Stimulated activated CD4-positive, alpha-beta T cell treated with anti-CD3 and anti-CD28 coated beads, TNF-alpha, amount 100 ng/mL, for 4 hours (primary cell): ENCODE data around the gene KRTAP4-12.
"Not testable (repeated sequence)": the region's sequence is repeated elsewhere in the genome, so short reads cannot be mapped to it uniquely, and the experiment has no call there.

ENCODE experiments used
- DNase-seq, 3 experiments: peaks; one replicate each; pipeline ENCODE4 v3.0.0-alpha.2; 2020; ENCODE audit warnings: low read depth in 3 of 3

KRTAP4-12 gene

DNA sequence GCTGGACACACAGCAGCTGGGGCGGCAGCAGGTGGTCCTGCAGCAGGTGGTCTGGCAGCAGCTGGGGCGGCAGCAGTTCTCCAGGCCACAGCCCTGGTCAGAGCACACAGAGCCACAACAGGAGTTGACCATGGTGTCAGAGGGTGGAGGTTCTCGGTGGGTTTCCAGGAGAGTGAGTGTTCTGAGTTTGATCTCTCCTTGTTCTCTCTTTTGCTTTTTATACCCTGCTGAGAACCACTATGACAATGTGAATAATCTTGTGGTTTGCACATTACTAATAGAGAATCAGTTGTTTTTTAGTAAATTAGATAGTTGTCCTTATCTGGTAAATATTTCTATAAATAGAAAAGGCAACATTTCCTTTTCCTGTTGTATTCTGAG lies at the start of gene KRTAP4-12:
KRTAP4-12 (minus strand) TSS at position 192 of the 381 bp plus-strand sequence; CDS start at position 132, 60 bp downstream.
- DNase-seq, result not testable (repeated sequence)

DNA sequence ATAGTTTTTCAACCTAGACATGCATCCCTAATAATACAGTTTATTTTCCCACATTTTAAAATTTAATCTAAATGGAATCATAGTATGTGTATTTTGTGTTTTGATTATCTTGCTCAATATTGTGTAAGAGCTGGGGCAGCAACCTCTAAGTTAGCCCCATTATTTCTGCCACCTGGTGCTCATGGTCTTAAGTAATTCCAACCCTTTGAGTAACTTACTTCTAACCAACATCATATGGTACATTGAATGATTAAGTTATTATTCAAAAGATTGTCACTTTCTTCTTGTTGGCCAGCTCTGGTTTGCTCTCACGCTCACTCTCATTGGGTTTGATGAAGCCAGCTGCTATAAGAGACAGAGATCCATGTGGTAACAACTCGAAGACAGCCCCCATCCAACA lies 47.9 kb upstream of the KRTAP4-12 start:
- no peak for DNase-seq

DNA sequence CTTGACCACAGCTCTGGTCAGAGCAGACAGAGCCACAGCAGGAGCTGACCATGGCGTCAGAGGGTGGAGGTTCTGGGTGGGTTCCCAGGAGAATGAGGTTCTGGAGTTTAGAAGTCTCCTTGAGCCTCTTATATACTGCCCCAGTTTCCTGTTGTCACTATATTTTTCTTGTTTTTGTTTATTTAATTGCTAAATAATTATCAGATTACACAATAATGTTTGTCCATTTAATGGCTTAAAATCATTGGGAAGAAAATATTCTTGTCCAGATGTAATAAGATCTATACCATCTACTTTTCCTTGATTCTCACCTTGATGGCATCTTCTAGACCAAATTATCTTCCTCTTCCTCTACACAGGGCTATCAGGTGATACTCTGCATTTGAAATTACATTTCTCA lies 44.1 kb upstream of the KRTAP4-12 start, which contains the start of gene KRTAP4-3:
KRTAP4-3 (minus strand) TSS at position 101 of the 400 bp plus-strand sequence; CDS start at position 52, 49 bp downstream.
- DNase-seq, result no peak

DNA sequence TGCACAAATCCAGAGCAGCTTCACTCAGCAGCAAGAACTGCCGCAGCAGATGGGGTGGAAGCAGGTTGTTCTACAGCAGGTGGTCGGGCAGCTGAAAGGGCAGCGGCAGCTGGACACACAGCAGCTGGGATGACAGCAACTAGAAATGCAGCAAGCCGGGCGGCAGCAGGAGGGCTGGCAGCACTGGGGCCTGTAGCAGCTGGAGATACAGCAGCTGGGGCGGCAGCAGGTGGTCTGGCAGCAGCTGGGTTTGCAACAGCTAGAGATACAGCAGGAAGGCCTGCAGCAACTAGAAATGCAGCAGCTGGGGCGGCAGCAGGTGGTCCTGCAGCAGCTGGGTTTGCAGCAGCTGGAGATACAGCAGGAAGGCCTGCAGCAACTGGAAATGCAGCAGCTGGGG lies 43.6 kb upstream of the KRTAP4-12 start:
- no peak for DNase-seq

DNA sequence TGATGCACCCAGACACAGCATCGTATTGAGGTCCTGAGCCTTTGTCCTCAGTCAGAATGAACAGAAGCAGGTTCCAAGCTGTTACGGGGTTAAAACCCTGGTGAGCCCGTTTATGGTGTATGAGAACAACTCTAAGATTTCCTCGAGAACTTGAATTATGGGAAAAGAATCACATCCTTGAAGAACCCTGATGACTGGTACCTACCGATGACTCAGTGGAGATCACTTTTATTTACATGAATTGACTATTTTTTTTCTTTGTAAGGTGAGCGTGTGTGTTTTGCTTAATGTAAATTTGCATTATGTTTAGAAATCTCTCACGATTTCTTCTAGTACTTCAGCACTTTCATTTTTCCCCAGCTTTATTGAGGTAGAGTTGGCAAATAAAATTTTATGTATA lies 39.8 kb upstream of the KRTAP4-12 start:
- no peak for DNase-seq

DNA sequence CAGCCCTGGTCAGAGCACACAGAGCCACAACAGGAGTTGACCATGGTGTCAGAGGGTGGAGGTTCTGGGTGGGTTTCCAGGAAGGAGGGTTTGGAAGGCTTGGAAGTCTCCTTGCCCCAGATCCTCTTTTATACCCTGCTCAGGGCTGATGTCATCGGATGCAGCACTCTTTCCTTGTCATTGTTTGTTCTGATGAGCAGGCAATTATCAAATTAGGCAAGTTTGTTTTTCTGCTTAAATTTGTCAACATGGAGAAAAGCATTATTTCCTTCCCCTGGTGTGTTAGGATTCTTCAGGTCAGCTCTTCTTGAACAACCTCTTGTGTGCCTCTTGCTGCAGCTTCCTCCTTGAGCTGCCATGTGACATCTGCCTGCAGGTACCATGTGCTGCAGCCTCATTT lies 36.7 kb upstream of the KRTAP4-12 start, which contains the start of gene KRTAP4-4:
KRTAP4-4 (minus strand) TSS at position 101 of the 400 bp plus-strand sequence; CDS start at position 44, 57 bp downstream.
- no peak for DNase-seq

DNA sequence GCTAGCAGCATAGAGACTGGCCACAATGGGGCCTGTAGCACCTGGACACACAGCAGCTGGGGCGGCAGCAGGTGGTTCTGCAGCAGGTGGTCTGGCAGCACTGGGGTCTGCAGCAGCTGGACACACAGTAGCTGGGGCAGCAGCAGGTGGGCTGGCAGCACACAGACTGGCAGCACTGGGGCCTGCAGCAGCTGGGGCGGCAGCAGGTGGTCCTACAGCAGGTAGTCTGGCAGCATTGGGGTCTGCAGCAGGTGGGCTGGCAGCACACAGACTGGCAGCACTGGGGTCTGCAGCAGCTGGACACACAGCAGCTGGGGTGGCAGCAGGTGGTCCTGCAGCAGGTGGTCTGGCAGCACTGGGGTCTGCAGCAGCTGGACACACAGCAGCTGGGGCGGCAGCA lies 36.2 kb upstream of the KRTAP4-12 start:
- DNase-seq, result not testable (repeated sequence)

DNA sequence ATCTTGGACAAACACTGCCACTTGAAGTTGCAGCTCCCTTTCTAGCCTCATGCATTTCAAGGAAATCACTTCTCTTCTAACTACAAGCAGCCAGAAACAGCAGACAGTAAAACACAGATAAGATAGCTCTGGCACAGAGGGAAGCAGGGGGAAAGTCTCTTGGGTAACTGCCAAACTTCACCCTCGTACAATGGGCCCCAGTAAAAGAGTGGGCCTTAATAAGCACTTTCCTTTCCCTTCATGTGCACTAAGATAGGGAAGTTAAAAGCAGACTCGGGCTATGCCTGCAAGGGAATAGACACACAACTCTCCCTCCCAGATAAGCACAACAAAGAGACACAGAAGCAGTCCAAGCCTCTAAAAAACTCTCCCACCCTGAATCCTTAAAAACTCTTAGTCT lies 29.9 kb upstream of the KRTAP4-12 start:
- no peak for DNase-seq

DNA sequence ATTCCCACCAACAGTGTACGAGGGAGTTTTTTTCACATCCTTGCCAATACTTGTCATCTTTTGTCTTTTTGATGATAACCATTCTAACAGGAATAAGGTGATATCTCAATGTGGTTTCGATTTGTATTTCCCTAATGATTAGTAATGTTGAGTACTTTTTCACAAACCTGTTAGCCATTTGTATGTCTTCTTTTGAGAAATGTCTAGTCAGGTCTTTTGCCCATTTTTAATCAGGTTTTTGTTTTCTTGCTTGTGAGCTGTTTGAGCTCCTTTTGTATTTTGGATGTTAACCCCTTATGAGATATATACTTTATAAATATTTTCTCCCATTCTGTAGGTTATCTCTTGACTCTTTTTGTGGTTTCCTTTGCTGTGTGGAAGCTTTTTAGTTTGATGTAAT lies 27.5 kb upstream of the KRTAP4-12 start:
- DNase-seq, result no peak

DNA sequence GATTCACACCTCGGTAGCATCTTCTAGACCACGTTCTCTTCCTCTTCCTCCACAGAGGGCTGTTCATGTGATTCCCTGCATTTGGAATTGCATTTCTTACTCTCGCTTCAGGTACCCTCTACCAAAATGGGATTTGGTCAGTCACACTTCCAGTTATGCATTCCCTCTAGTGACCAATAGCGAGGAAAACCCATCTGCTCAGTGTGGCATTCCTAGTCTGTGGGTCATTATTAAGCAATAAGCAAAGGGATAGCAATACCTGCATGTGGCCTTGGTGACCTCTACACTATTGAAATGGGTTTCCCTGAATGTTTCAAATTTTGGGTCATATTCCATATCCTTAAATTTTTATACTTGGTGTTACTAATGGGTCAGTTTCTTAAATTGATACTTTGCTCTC lies 26.0 kb upstream of the KRTAP4-12 start:
- no peak for DNase-seq

DNA sequence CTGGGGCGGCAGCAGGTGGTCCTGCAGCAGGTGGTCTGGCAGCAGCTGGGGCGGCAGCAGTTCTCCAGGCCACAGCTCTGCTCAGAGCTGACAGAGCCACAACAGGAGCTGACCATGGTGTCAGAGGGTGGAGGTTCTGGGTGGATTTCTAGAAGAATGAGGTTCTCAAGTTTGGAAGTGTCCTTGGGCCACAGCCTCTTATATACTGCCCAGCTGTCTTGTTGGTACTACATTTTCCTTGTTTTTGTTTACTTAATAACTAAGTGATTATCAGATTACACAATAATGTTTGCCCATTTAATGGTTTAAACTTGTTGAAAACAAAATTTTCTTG lies 25.6 kb upstream of the KRTAP4-12 start, which contains the start of gene KRTAP4-5:
KRTAP4-5 (minus strand) TSS at position 174 of the 334 bp plus-strand sequence; CDS start at position 116, 58 bp downstream.
- no peak for DNase-seq

DNA sequence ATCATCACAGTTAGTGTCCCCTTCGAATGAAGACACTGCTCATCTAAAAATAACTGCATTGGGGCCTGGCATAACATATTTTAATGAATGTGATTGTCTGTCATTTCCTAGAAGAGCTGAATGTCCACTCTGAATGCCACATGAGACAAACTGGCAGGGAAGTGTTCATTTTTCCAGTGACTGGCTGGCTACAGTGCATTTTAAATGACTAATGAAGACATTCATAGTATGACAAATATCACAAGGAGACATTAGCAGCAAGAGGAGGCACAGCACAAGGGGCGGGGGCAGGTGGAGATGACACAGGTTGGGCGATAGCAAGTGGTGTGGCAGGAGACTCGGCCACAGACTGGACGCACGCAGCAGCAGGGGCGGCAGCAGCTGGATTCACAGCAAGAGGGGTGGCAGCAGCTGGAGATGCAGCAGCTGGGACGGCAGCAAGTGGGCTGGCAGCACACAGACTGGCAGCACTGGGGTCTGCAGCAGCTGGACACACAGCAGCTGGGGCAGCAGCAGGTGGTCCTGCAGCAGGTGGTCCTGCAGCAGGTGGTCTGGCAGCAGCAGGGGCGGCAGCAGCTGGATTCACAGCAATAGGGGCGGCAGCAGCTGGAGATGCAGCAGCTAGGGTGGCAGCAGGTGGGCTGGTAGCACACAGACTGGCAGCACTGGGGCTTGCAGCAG lies 25.1 kb upstream of the KRTAP4-12 start:
- DNase-seq, result not testable (repeated sequence)

DNA sequence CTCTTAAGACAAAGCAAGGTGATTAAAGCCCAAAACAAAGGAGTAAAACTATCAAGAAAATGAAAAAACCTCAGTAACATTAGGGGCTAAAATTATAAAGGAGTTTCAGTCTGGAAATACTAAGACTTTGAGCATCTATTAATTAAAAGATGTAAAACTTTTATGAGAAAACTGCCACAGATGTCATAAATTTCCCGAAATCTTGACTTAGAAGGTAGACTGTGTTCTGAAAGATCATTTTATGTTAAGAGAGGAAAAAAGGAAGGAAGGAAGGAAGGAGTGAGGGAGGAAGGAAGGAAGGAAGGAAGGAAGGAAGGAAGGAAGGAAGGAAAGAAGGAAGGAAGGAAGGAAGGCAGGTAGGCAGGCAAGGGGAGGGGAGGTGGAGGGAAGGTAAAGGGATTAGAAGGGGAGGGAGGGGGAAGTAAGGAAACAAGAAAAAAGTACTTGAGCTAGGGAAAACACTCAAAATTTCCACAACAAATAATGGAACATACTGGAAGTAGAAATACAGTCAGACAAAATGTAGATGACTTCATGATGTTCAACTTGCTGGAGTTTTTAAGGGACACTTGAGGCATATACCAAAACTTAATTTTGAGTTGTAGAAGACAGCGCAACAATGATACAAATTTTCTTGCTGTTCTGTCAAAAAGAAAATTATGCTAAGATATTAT lies 23.7 kb upstream of the KRTAP4-12 start:
- no peak for DNase-seq

DNA sequence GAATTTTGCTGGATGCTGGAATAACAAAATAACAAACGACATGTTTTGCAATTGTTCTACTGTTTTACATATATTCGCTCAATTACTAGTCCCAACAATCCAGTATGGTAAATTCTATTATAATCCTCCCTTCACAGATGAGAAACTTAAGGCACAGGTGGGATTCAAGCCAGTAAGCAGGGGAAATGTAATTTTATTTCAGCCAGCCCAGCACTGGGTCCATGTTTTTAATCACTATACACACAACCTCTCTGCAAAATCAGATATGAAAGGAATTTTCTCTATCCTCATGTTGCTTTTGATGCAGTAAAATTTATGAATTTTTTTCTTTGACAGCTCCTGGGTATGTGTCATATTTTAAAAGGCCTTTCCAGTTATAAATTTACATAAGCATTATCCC lies 21.3 kb upstream of the KRTAP4-12 start:
- DNase-seq, result no peak

DNA sequence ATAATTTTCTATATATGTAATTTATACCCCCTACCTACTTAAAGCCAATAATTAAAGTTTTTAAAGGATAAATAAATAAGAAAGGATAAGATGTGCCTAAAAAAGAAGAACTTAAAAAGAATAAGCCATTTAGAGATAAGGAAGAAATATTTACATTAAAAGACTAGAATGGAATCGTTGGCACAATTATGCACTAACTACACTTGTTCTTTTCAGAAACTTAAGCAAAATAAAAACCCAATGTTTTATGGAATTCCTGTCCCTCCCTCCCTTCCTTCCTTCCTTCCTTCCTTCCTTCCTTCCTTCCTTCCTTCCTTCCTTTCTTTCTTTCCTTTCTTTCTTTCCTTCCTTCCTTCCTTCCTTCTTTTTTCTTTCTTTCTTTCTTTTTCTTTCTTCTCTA lies 20.9 kb upstream of the KRTAP4-12 start:
- DNase-seq, result no peak

DNA sequence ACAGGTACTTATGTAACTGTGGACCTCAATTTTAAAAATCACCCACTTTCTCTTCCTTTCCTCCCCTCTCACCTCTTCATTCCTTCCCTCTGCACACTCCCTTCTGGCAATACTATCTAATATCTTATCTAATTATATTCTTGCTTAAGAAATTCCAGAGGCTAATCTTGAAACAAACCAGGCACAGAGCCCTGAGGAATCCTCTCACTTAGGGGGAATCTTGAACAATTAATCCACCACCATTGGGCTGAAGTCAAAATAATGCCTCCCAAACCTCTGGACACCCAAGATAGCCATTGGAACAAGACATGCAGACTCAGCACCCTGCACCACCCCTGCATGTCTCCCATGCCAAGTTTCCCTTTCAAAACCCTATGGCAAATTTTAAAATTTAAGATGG lies 17.4 kb upstream of the KRTAP4-12 start:
- no peak for DNase-seq

DNA sequence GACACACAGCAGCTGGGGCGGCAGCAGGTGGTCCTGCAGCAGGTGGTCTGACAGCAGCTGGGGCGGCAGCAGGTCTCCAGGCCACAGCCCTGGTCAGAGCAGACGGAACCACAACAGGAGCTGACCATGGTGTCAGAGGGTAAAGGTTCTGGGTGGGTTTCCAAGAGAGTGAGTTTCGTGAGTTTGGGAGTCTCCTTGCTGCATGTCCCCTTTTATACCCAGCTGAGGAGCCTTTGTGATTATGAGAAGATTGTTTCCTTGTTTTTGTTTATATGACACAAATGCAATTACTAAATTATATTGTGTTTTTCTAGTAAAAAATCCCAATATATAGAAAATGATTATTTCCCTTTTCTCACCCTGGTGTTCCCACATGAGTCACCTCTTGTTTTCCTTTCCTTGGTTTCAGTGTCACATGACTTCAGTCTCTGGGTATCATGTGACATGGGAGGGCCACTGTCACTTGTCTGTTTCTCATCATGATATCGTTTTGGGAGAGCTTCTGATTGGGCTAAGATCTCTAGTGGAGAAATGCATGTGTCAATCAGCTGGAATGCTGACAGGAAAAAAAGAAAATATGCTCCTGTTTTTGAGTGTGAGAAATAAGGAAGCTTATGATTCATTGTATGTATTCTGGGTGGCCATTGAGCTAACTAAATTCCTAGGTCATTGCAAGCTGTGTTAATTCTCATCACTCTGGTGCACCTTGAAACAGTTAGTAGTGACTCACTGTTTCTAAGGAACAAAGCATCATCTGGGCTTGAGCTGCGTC lies 16.6 kb upstream of the KRTAP4-12 start, which contains the start of gene KRTAP4-6:
KRTAP4-6 (minus strand) TSS at position 185 of the 772 bp plus-strand sequence; CDS start at position 128, 57 bp downstream.
- DNase-seq, result no peak

DNA sequence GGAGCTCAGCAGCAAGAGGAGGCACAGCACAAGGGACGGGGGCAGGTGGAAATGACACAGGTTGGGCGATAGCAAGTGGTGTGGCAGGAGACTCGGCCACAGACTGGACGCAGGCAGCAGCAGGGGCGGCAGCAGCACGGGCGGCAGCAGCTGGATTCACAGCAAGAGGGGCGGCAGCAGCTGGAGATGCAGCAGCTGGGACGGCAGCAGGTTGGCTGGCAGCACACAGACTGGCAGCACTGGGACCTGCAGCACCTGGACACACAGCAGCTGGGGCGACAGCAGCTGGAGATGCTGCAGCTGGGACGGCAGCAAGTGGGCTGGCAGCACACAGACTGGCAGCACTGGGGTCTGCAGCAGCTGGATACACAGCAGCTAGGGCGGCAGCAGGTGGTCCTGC lies 15.9 kb upstream of the KRTAP4-12 start:
- not testable (repeated sequence) for DNase-seq

DNA sequence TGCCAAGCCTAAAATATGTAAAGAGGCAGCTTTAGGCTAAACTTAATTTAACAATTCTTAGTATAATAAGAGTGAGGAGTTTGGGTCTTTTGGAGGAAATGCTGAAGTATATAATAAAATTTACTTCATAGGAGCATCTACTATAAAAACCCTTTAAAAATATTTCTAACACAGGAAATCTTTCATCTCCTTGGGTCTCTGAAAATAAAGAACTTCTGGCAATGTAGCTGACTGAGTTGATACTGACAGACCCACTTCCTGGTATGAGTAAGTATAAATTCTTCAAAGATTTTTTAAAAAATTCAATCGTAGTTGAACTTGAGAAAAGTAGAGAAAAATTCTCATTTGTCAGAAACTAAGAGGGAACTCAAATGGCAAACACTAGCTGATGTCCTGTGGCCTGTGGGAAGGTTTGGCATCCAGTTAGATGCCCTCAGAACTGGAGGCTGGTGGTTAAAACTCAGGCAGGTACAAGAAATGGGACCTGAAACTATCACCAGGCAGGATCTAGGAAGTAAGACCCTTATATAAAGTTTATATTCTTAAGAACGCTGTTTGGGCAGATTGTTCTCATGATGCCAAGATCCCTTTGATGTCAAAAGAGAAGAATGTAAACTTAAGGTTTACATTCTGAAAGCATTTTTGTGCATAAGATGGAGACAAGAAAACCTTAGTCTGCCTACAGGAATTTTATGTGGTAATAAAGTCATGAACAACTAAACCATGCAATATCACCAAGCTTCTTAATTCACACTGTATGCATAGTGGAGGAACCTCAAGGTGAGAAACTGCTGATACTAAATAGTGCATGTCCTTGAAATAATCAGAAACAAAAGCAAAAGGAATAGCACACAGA lies 10.1 kb upstream of the KRTAP4-12 start:
- no peak for DNase-seq

DNA sequence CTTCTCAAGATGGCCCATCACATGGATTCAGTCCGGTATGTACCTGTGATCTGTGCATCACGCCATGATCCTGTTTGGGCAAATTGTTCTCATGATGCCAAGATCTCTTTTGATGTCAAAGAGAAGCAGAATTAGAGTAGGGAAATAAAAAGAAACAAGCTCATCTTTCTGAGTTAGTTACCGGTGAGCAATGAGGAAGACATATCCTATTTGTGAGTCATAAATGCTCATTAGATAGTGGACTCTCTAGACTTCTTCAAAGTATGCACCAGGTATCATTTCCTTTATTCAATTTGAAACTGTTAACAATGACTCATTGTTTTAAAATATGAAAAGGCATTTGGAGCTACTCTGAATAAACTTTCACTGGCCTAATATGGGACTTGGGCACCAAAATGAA lies 8.0 kb upstream of the KRTAP4-12 start:
- no peak for DNase-seq

DNA sequence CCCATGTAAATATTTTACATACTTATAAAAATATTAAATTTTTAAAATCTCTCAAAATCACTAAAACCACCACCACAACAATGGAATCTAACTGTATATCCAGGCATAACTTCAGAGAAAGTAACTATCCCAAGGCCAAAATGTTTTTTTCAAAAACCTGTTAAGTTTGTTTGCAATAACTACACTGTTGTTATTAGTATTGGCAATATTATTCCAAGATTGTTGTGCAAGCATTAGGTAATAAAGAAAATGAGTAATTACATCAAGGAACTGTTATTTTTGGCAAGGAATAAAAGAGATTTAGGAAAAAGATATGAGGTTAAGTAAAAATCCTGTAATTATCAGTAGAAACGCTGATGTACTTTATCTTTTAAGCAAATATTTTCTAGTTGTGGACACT lies 3.4 kb upstream of the KRTAP4-12 start:
- DNase-seq, result no peak
